Rectal smooth muscle tissue (tissue), 1 donor: ENCODE data around the gene PTPN21.

Source experiments
- H3K27ac ChIP-seq: one replicate; pipeline ENCODE4 v1.7.0; 2013; ENCODE audit warnings: low read depth, low read length, inconsistent platforms
- H3K27me3 ChIP-seq: one replicate; pipeline ENCODE4 v1.7.0; 2013; ENCODE audit warnings: low read length; ENCODE audit not compliant: control insufficient read depth, insufficient read depth
- H3K36me3 ChIP-seq: one replicate; pipeline ENCODE4 v1.7.0; 2013; ENCODE audit warnings: low read length; ENCODE audit not compliant: control insufficient read depth, insufficient read depth
- H3K4me1 ChIP-seq: one replicate; pipeline ENCODE4 v1.7.0; 2013; ENCODE audit warnings: low read length; ENCODE audit not compliant: control insufficient read depth, insufficient read depth
- H3K4me3 ChIP-seq: one replicate; pipeline ENCODE4 v1.7.0; 2013; ENCODE audit warnings: low read length
- H3K9ac ChIP-seq: one replicate; pipeline ENCODE4 v1.7.0; 2013; ENCODE audit warnings: low read length

The PTPN21 gene

GRCh38 chr14:88519907-88520306 lies 34.9 kb downstream of the PTPN21 start:
- no peak overlapping the region for H3K27ac ChIP-seq

GRCh38 chr14:88518592-88519512 lies 36.0 kb downstream of the PTPN21 start:
- Histone ChIP-seq H3K9ac (no peak overlapping the region), H3K27ac (no peak overlapping the region), H3K4me1 (no peaks in the 10 kb centered on the region), H3K4me3 (no peak overlapping the region), H3K27me3 (no peaks in the 10 kb centered on the region), H3K36me3 (peaks cover 4% of the 10 kb centered on the region)

More at GRCh38 chr14:88519907-88520306, 34.9 kb downstream of the PTPN21 start:
- H3K4me1 ChIP-seq: no peaks in the 10 kb centered on the region
- H3K27me3 ChIP-seq: no peaks in the 10 kb centered on the region
- no peak overlapping the region for H3K9ac ChIP-seq
- no peak overlapping the region for H3K4me3 ChIP-seq
- H3K36me3 ChIP-seq: peaks cover 4% of the 10 kb centered on the region

GRCh38 chr14:88516861-88517357 lies 37.9 kb downstream of the PTPN21 start:
- H3K27ac ChIP-seq: no peak overlapping the region
- no peak overlapping the region for H3K9ac ChIP-seq
- peaks cover 1% of the 10 kb centered on the region for H3K36me3 ChIP-seq
- H3K27me3 ChIP-seq: no peaks in the 10 kb centered on the region
- no peaks in the 10 kb centered on the region for H3K4me1 ChIP-seq
- no peak overlapping the region for H3K4me3 ChIP-seq

GRCh38 chr14:88515499-88516221 lies 39.1 kb downstream of the PTPN21 start:
- Histone ChIP-seq H3K9ac (no peak overlapping the region), H3K4me1 (no peaks in the 10 kb centered on the region), H3K36me3 (peaks cover 2% of the 10 kb centered on the region), H3K4me3 (no peak overlapping the region), H3K27ac (no peak overlapping the region), H3K27me3 (no peaks in the 10 kb centered on the region)

- peaks cover 2% of the 10 kb centered on the region for H3K36me3 ChIP-seq
- H3K27ac ChIP-seq: no peak overlapping the region
- H3K4me3 ChIP-seq: no peak overlapping the region
- H3K27me3 ChIP-seq: no peaks in the 10 kb centered on the region
- H3K9ac ChIP-seq: no peak overlapping the region
- no peaks in the 10 kb centered on the region for H3K4me1 ChIP-seq
Observed at GRCh38 chr14:88507208-88507607, 47.6 kb downstream of the PTPN21 start.

- no peak overlapping the region for H3K4me3 ChIP-seq
- H3K9ac ChIP-seq: no peak overlapping the region
- peaks cover 3% of the 10 kb centered on the region for H3K36me3 ChIP-seq
- H3K4me1 ChIP-seq: no peaks in the 10 kb centered on the region
- no peak overlapping the region for H3K27ac ChIP-seq
- H3K27me3 ChIP-seq: no peaks in the 10 kb centered on the region
Observed at GRCh38 chr14:88505621-88506020, 49.2 kb downstream of the PTPN21 start.

GRCh38 chr14:88504602-88505001 lies 50.2 kb downstream of the PTPN21 start:
- no peaks in the 10 kb centered on the region for H3K4me1 ChIP-seq
- no peak overlapping the region for H3K27ac ChIP-seq
- peaks cover 3% of the 10 kb centered on the region for H3K36me3 ChIP-seq
- no peak overlapping the region for H3K9ac ChIP-seq
- H3K4me3 ChIP-seq: no peak overlapping the region
- H3K27me3 ChIP-seq: no peaks in the 10 kb centered on the region

GRCh38 chr14:88503754-88504406 lies 50.9 kb downstream of the PTPN21 start:
- H3K27ac ChIP-seq: no peak overlapping the region
- H3K27me3 ChIP-seq: no peaks in the 10 kb centered on the region
- H3K4me1 ChIP-seq: no peaks in the 10 kb centered on the region
- H3K36me3 ChIP-seq: peaks cover 3% of the 10 kb centered on the region
- H3K9ac ChIP-seq: no peak overlapping the region
- H3K4me3 ChIP-seq: no peak overlapping the region

- no peaks in the 10 kb centered on the region for H3K27me3 ChIP-seq
- H3K9ac ChIP-seq: no peak overlapping the region
- H3K27ac ChIP-seq: no peak overlapping the region
- H3K4me1 ChIP-seq: no peaks in the 10 kb centered on the region
- H3K4me3 ChIP-seq: no peak overlapping the region
- H3K36me3 ChIP-seq: peaks cover 3% of the 10 kb centered on the region
Observed at GRCh38 chr14:88502740-88503139, 52.1 kb downstream of the PTPN21 start.

- Histone ChIP-seq H3K36me3 (peaks cover 6% of the 10 kb centered on the region), H3K4me3 (no peak overlapping the region), H3K4me1 (no peaks in the 10 kb centered on the region), H3K27ac (no peak overlapping the region), H3K27me3 (no peaks in the 10 kb centered on the region), H3K9ac (no peak overlapping the region)
Observed at GRCh38 chr14:88500611-88501010, 54.2 kb downstream of the PTPN21 start.

GRCh38 chr14:88499225-88499624 lies 55.6 kb downstream of the PTPN21 start:
- H3K4me3 ChIP-seq: no peak overlapping the region
- H3K9ac ChIP-seq: no peak overlapping the region
- peaks cover 8% of the 10 kb centered on the region for H3K36me3 ChIP-seq
- no peaks in the 10 kb centered on the region for H3K4me1 ChIP-seq
- H3K27me3 ChIP-seq: no peaks in the 10 kb centered on the region
- no peak overlapping the region for H3K27ac ChIP-seq

GRCh38 chr14:88496414-88496813 lies 58.4 kb downstream of the PTPN21 start:
- no peak overlapping the region for H3K27ac ChIP-seq
- no peak overlapping the region for H3K9ac ChIP-seq
- peaks cover 10% of the 10 kb centered on the region for H3K36me3 ChIP-seq
- H3K27me3 ChIP-seq: no peaks in the 10 kb centered on the region
- no peak overlapping the region for H3K4me3 ChIP-seq
- H3K4me1 ChIP-seq: no peaks in the 10 kb centered on the region
